ENCODE data around the gene EML3. TPM values are rescaled to one million over a fixed set of nuclear protein-coding genes. Genes with fewer than 3 reads are reported as not detected.
"Not testable (repeated sequence)": the region's sequence is repeated elsewhere in the genome, so short reads cannot be mapped to it uniquely, and the experiment has no call there.

The EML3 gene
- total RNA-seq, 1 donor from 2014 or later: 29.9 TPM

GRCh38 chr11:62573592-62574362 lies 38.8 kb downstream of the EML3 start, which contains the start of gene EEF1G:
TSS of gene EEF1G (minus strand) at chr11:62573891. CDS start at chr11:62573842, 49 bp downstream.
- ATAC-seq: peak; percentile 90

GRCh38 chr11:62573006-62573591 lies 39.5 kb downstream of the EML3 start:
- DNase-seq (ENCODE audit: low spot score) (no peak), ATAC-seq (peak; percentile 2)

More at GRCh38 chr11:62573592-62574362, 38.8 kb downstream of the EML3 start, which contains the start of gene EEF1G:
- DNase-seq (ENCODE audit: low spot score): peak; percentile 99

- DNase-seq (ENCODE audit: low spot score): no peak
- no peak for ATAC-seq
Observed at GRCh38 chr11:62572431-62572830, 40.1 kb downstream of the EML3 start.

GRCh38 chr11:62571493-62571892 lies 41.1 kb downstream of the EML3 start:
- not testable (repeated sequence) for DNase-seq (ENCODE audit: low spot score); ATAC-seq

GRCh38 chr11:62570903-62571302 lies 41.7 kb downstream of the EML3 start:
- DNase-seq (ENCODE audit: low spot score); ATAC-seq: not testable (repeated sequence)

- ATAC-seq (no peak), DNase-seq (ENCODE audit: low spot score) (no peak)
Observed at GRCh38 chr11:62569611-62570010, 43.0 kb downstream of the EML3 start.

- DNase-seq (ENCODE audit: low spot score) (no peak), ATAC-seq (peak; percentile 35)
Observed at GRCh38 chr11:62567018-62567633, 45.4 kb downstream of the EML3 start.

GRCh38 chr11:62566247-62566646 lies 46.3 kb downstream of the EML3 start:
- ATAC-seq (peak; percentile 15), DNase-seq (ENCODE audit: low spot score) (no peak)

GRCh38 chr11:62565100-62565802 lies 47.3 kb downstream of the EML3 start:
- peak; percentile 54 for ATAC-seq

GRCh38 chr11:62561677-62562230 lies 50.8 kb downstream of the EML3 start:
- ATAC-seq; DNase-seq (ENCODE audit: low spot score): not testable (repeated sequence)

More at GRCh38 chr11:62565100-62565802, 47.3 kb downstream of the EML3 start:
- DNase-seq (ENCODE audit: low spot score): no peak

- ATAC-seq (peak; percentile 89), DNase-seq (ENCODE audit: low spot score) (peak; percentile 81)
Observed at GRCh38 chr11:62560566-62561103, 51.9 kb downstream of the EML3 start.

GRCh38 chr11:62559626-62560025 lies 52.9 kb downstream of the EML3 start:
- not testable (repeated sequence) for ATAC-seq; DNase-seq (ENCODE audit: low spot score)

- ATAC-seq (no peak), DNase-seq (ENCODE audit: low spot score) (no peak)
Observed at GRCh38 chr11:62559204-62559603, 53.4 kb downstream of the EML3 start.

- DNase-seq (ENCODE audit: low spot score): no peak
Observed at GRCh38 chr11:62558669-62559068, 53.9 kb downstream of the EML3 start.

GRCh38 chr11:62556875-62557631 lies 55.5 kb downstream of the EML3 start:
- DNase-seq (ENCODE audit: low spot score) (no peak), ATAC-seq (no peak)

More at GRCh38 chr11:62558669-62559068, 53.9 kb downstream of the EML3 start:
- ATAC-seq: no peak

- DNase-seq (ENCODE audit: low spot score) (peak; percentile 62), ATAC-seq (peak; percentile 26)
Observed at GRCh38 chr11:62556108-62556874, 56.3 kb downstream of the EML3 start.

- no peak for DNase-seq (ENCODE audit: low spot score)
Observed at GRCh38 chr11:62555464-62556107, 57.0 kb downstream of the EML3 start.

More at GRCh38 chr11:62555464-62556107, 57.0 kb downstream of the EML3 start:
- ATAC-seq: no peak

Data from left lobe of liver (tissue), 2 donors.